ENCODE data around the gene NPRL2.

The NPRL2 gene

GRCh38 chr3:50365080-50365841 lies 14.7 kb upstream of the NPRL2 start:
- TF ChIP-seq CTCF (IDR thresholded peaks at IDR 0.05; ENCODE audit: insufficient read depth, low read depth, low read length, missing control alignments): no peak
- peak overlapping the region; percentile 55 for H3K4me3 ChIP-seq (ENCODE audit: low read depth, low read length)
- DNase-seq (ENCODE audit: low read depth): peak; percentile 92

- TF ChIP-seq CTCF (IDR thresholded peaks at IDR 0.05; ENCODE audit: insufficient read depth, low read depth, low read length, missing control alignments): no peak
- no peak for DNase-seq (ENCODE audit: low read depth)
- H3K4me3 ChIP-seq (ENCODE audit: low read depth, low read length): peak overlapping the region; percentile 55
Observed at GRCh38 chr3:50364573-50365079, 14.1 kb upstream of the NPRL2 start.

GRCh38 chr3:50359760-50360110 lies 9.2 kb upstream of the NPRL2 start:
- TF ChIP-seq CTCF (IDR thresholded peaks at IDR 0.05; ENCODE audit: insufficient read depth, low read depth, low read length, missing control alignments): no peak
- peak overlapping the region; percentile 40 for H3K4me3 ChIP-seq (ENCODE audit: low read depth, low read length)
- no peak for DNase-seq (ENCODE audit: low read depth)

GRCh38 chr3:50358911-50359759 lies 8.6 kb upstream of the NPRL2 start, which contains the start of gene TMEM115:
TSS of gene TMEM115 (minus strand) at chr3:50359521. CDS start at chr3:50359063, 458 bp downstream.
- no peak for TF ChIP-seq CTCF (IDR thresholded peaks at IDR 0.05; ENCODE audit: insufficient read depth, low read depth, low read length, missing control alignments)
- peak; percentile 98 for DNase-seq (ENCODE audit: low read depth)
- H3K4me3 ChIP-seq (ENCODE audit: low read depth, low read length): peak within 1 kb of the TSS; percentile 79

- DNase-seq (ENCODE audit: low read depth): no peak
- peak overlapping the region; percentile 79 for H3K4me3 ChIP-seq (ENCODE audit: low read depth, low read length)
- no peak for TF ChIP-seq CTCF (IDR thresholded peaks at IDR 0.05; ENCODE audit: insufficient read depth, low read depth, low read length, missing control alignments)
Observed at GRCh38 chr3:50358355-50358910, 7.9 kb upstream of the NPRL2 start.

- no peak for DNase-seq (ENCODE audit: low read depth)
- peak overlapping the region; percentile 79 for H3K4me3 ChIP-seq (ENCODE audit: low read depth, low read length)
- TF ChIP-seq CTCF (IDR thresholded peaks at IDR 0.05; ENCODE audit: insufficient read depth, low read depth, low read length, missing control alignments): no peak
Observed at GRCh38 chr3:50357481-50357880, 6.9 kb upstream of the NPRL2 start.
